ENCODE data around the gene PPP1R13B. TPM values are rescaled to one million over a fixed set of nuclear protein-coding genes. Genes with fewer than 3 reads are reported as not detected.
A peak's percentile ranks its signal among the peaks of the same experiment; 100 is the strongest.

The PPP1R13B gene
- total RNA-seq, 1 donor from 2014 or later, result 2.5 TPM

DNA sequence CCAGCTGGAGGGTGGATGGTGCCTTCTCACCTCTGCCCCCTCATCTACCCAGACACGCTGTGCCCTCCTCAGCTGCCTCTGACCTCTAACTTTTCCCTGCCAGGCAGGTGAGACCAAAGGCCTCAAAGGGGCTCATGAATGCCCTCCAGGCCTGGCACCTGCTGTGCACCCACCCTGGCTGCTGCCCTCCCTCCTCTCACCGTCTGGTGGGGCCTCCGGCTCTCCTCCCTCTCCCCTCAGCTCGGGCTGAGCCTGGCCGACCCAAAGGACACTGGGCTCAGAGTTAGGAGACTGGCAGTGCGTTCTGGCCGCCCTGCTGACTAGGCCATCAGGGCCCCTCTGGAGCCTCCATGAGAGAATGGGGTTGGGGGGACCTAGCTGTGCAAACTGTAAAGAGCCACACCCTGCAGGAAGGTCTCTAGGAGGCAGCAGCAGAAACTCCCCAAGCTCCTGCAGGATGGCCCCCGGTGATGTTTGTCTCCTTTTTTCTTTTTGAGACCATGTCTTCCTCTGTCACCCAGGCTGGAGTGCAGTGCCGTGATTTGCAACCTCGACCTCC is 40.3 kb upstream of the PPP1R13B start:
- DNase-seq (ENCODE audit: low spot score), result no peak
- no peak overlapping the region for H3K4me3 ChIP-seq
- no peaks in the 10 kb centered on the region for H3K4me1 ChIP-seq
- H3K4me3 Mint-ChIP-seq, result no peak overlapping the region
- no peaks in the 10 kb centered on the region for H3K27me3 Mint-ChIP-seq (ENCODE audit: insufficient read depth, low read depth)
- H4K20me1 ChIP-seq (ENCODE audit: low read depth), result no peaks in the 10 kb centered on the region
- H3F3A ChIP-seq (ENCODE audit: low read depth), result no peaks in the 10 kb centered on the region
- no peaks in the 10 kb centered on the region for H3K9me3 ChIP-seq (ENCODE audit: low read depth)
- no peak overlapping the region for H2AFZ ChIP-seq (replicated peaks)
- no peaks in the 10 kb centered on the region for H3K36me3 ChIP-seq
- no peaks in the 10 kb centered on the region for H3K36me3 Mint-ChIP-seq
- H3K79me2 ChIP-seq (ENCODE audit: low read depth), result no peaks in the 10 kb centered on the region
- peaks cover 14% of the 10 kb centered on the region for H3K4me1 Mint-ChIP-seq
- H3K9me3 Mint-ChIP-seq, result no peaks in the 10 kb centered on the region
- peaks cover 13% of the 10 kb centered on the region for H3K27me3 ChIP-seq
- no peak overlapping the region for H3K9ac ChIP-seq
- H3K27ac ChIP-seq, result no peak overlapping the region
- TF ChIP-seq, protein P1, sequence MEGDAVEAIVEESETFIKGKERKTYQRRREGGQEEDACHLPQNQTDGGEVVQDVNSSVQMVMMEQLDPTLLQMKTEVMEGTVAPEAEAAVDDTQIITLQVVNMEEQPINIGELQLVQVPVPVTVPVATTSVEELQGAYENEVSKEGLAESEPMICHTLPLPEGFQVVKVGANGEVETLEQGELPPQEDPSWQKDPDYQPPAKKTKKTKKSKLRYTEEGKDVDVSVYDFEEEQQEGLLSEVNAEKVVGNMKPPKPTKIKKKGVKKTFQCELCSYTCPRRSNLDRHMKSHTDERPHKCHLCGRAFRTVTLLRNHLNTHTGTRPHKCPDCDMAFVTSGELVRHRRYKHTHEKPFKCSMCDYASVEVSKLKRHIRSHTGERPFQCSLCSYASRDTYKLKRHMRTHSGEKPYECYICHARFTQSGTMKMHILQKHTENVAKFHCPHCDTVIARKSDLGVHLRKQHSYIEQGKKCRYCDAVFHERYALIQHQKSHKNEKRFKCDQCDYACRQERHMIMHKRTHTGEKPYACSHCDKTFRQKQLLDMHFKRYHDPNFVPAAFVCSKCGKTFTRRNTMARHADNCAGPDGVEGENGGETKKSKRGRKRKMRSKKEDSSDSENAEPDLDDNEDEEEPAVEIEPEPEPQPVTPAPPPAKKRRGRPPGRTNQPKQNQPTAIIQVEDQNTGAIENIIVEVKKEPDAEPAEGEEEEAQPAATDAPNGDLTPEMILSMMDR (IDR thresholded peaks at IDR 0.05), result no peak
- TF ChIP-seq EZH2phosphoT487 (IDR thresholded peaks at IDR 0.05) (no peak), EZH2 (IDR thresholded peaks at IDR 0.05) (no peak)
- no peak overlapping the region for H3K27ac Mint-ChIP-seq
- H3K4me2 ChIP-seq, result no peak overlapping the region

DNA sequence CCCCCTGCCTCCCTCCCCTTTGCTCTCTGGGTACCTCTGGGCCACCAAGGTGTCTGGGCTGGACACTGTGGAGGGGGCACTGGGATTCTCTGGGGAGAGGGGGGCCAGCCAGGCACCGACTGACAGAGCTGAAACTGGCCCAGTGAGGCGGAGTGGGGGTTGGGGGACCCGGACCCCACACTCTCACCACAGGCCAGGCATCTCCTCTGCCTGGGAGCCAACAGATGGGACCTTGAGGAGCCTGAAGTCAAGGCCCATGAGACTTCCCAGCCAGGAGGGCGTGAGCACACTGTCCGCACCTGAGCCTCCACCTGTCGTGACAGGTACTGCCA is 39.8 kb upstream of the PPP1R13B start:
- Histone ChIP-seq H3K4me1 (no peaks in the 10 kb centered on the region), H3K9me3 (ENCODE audit: low read depth) (no peaks in the 10 kb centered on the region), H3F3A (ENCODE audit: low read depth) (no peaks in the 10 kb centered on the region), H3K27ac (no peak overlapping the region), H2AFZ (replicated peaks) (no peak overlapping the region), H3K4me2 (no peak overlapping the region), H3K27me3 (peaks cover 13% of the 10 kb centered on the region), H3K36me3 (no peaks in the 10 kb centered on the region), H3K79me2 (ENCODE audit: low read depth) (no peaks in the 10 kb centered on the region), H3K4me3 (no peak overlapping the region), H3K9ac (no peak overlapping the region), H4K20me1 (ENCODE audit: low read depth) (no peaks in the 10 kb centered on the region)
- TF ChIP-seq EZH2phosphoT487 (IDR thresholded peaks at IDR 0.05) (no peak), EZH2 (IDR thresholded peaks at IDR 0.05) (no peak)
- TF ChIP-seq, protein P1 (IDR thresholded peaks at IDR 0.05), result no peak
- no peak overlapping the region for H3K27ac Mint-ChIP-seq
- no peak overlapping the region for H3K4me3 Mint-ChIP-seq
- no peaks in the 10 kb centered on the region for H3K36me3 Mint-ChIP-seq
- no peak for DNase-seq (ENCODE audit: low spot score)
- no peaks in the 10 kb centered on the region for H3K27me3 Mint-ChIP-seq (ENCODE audit: insufficient read depth, low read depth)
- H3K4me1 Mint-ChIP-seq, result peaks cover 19% of the 10 kb centered on the region
- H3K9me3 Mint-ChIP-seq, result no peaks in the 10 kb centered on the region

DNA sequence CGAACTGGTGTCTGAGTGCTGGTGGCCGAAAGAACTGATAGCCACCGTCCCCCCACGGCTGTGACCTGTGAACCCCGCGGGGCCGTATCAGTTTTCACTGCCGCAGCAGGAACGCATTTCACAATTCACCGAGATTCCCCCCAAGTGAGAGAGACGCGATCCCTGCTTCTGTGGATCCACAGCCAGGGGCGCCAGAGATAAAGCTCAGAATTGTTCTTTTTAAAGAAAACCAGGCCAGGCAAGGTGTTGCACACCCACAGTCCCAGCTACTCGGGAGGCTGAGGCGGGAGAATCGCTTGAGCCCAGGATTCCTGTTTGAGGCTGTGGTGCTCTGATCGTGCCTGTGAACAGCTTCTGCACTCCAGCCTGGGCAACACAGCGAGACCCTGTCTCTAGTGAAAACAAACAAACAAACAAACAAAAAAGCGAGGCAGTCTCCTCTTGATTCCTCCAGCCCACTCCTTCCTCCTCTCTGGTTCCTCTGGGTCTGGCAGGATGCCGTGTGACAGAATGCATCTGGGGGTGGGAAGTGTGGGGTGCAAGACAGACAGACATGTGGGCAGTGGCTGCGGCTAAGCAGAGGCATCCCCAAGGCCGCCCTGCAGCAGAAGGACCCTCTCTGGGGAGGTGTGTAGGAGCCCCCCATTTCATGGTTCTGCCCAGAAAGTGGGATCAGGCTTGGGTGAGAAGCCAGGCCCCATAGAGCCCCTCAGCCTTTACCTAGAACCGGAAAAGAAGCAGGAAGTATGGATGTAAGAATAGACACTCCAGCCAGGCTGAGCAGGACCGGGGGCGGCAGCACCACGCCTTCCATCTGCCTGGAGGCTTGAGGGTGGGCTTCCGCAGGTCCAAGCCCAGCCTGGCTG is 39.2 kb upstream of the PPP1R13B start:
- H3K9me3 Mint-ChIP-seq, result no peaks in the 10 kb centered on the region
- H3F3A ChIP-seq (ENCODE audit: low read depth), result no peaks in the 10 kb centered on the region
- no peak overlapping the region for H3K4me3 ChIP-seq
- H3K4me1 Mint-ChIP-seq, result peaks cover 20% of the 10 kb centered on the region
- H3K9ac ChIP-seq, result no peak overlapping the region
- no peaks in the 10 kb centered on the region for H3K27me3 Mint-ChIP-seq (ENCODE audit: insufficient read depth, low read depth)
- no peak for TF ChIP-seq EZH2 (IDR thresholded peaks at IDR 0.05)
- no peak for TF ChIP-seq EZH2phosphoT487 (IDR thresholded peaks at IDR 0.05)
- TF ChIP-seq, protein P1 (IDR thresholded peaks at IDR 0.05), result peak; percentile 51
- H3K4me2 ChIP-seq, result no peak overlapping the region
- no peaks in the 10 kb centered on the region for H4K20me1 ChIP-seq (ENCODE audit: low read depth)
- H3K27ac ChIP-seq, result no peak overlapping the region
- DNase-seq (ENCODE audit: low spot score), result peak; percentile 72
- no peaks in the 10 kb centered on the region for H3K4me1 ChIP-seq
- no peaks in the 10 kb centered on the region for H3K36me3 ChIP-seq
- H3K9me3 ChIP-seq (ENCODE audit: low read depth), result no peaks in the 10 kb centered on the region
- no peak overlapping the region for H2AFZ ChIP-seq (replicated peaks)
- H3K27me3 ChIP-seq, result peaks cover 13% of the 10 kb centered on the region
- H3K79me2 ChIP-seq (ENCODE audit: low read depth), result no peaks in the 10 kb centered on the region
- H3K36me3 Mint-ChIP-seq, result no peaks in the 10 kb centered on the region
- H3K4me3 Mint-ChIP-seq, result no peak overlapping the region
- no peak overlapping the region for H3K27ac Mint-ChIP-seq
